Measurements from ENCODE around the gene HK2.
"Not testable (repeated sequence)": the region's sequence is repeated elsewhere in the genome, so short reads cannot be mapped to it uniquely, and the experiment has no call there.

Gene HK2
- long read RNA-seq, full-length matches to known transcripts: 13 of 29 reads
- long read RNA-seq, partial matches to known transcripts: 7 of 29 reads
- long read RNA-seq, other reads (novel, unspliced or antisense): 9 of 29 reads

GRCh38 chr2:74833418-74834233 lies at the start of gene HK2:
Gene HK2 (plus strand): TSS chr2:74834127. CDS start chr2:74834581, 454 bp downstream.
- peak; percentile 82 to 84 for DNase-seq (ENCODE audit: low read depth in 1 of 2, low spot score in 1 of 2)
- peak within 1 kb of the TSS; percentile 71 for H3K4me3 ChIP-seq (replicated peaks; ENCODE audit: insufficient read depth, low read length)
- TF ChIP-seq, protein P1, sequence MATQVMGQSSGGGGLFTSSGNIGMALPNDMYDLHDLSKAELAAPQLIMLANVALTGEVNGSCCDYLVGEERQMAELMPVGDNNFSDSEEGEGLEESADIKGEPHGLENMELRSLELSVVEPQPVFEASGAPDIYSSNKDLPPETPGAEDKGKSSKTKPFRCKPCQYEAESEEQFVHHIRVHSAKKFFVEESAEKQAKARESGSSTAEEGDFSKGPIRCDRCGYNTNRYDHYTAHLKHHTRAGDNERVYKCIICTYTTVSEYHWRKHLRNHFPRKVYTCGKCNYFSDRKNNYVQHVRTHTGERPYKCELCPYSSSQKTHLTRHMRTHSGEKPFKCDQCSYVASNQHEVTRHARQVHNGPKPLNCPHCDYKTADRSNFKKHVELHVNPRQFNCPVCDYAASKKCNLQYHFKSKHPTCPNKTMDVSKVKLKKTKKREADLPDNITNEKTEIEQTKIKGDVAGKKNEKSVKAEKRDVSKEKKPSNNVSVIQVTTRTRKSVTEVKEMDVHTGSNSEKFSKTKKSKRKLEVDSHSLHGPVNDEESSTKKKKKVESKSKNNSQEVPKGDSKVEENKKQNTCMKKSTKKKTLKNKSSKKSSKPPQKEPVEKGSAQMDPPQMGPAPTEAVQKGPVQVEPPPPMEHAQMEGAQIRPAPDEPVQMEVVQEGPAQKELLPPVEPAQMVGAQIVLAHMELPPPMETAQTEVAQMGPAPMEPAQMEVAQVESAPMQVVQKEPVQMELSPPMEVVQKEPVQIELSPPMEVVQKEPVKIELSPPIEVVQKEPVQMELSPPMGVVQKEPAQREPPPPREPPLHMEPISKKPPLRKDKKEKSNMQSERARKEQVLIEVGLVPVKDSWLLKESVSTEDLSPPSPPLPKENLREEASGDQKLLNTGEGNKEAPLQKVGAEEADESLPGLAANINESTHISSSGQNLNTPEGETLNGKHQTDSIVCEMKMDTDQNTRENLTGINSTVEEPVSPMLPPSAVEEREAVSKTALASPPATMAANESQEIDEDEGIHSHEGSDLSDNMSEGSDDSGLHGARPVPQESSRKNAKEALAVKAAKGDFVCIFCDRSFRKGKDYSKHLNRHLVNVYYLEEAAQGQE (IDR thresholded peaks at IDR 0.05; ENCODE audit: insufficient replicate concordance, low read depth): peak; percentile 56
- TF ChIP-seq, protein P2, sequence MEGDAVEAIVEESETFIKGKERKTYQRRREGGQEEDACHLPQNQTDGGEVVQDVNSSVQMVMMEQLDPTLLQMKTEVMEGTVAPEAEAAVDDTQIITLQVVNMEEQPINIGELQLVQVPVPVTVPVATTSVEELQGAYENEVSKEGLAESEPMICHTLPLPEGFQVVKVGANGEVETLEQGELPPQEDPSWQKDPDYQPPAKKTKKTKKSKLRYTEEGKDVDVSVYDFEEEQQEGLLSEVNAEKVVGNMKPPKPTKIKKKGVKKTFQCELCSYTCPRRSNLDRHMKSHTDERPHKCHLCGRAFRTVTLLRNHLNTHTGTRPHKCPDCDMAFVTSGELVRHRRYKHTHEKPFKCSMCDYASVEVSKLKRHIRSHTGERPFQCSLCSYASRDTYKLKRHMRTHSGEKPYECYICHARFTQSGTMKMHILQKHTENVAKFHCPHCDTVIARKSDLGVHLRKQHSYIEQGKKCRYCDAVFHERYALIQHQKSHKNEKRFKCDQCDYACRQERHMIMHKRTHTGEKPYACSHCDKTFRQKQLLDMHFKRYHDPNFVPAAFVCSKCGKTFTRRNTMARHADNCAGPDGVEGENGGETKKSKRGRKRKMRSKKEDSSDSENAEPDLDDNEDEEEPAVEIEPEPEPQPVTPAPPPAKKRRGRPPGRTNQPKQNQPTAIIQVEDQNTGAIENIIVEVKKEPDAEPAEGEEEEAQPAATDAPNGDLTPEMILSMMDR (IDR thresholded peaks at IDR 0.05; ENCODE audit: insufficient read depth, low read length): no peak
- no peaks in the 10 kb centered on the region for H3K27me3 ChIP-seq (ENCODE audit: insufficient read depth, poor library complexity, severe bottlenecking)
- peak within 1 kb of the TSS; percentile 95 for H3K27ac ChIP-seq (replicated peaks)

DNA sequence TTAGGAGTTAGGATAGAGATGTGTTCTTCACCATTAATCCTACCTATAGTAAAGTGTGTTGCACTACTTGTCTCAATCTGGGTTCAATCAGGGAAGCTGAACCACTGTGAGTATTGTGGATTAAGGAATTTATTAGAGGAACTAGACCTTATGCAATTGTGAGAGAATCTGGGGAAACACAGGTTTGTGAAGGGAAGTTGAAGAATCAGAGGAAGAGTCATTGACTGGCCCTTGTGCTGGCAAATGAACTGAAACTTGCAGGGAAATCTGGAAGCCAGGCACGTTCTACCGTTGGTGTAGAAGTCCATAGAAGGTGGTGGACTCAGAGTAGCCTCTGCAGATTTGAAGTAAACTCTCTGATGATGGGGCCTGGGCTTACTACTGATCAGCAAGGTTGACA lies 44.7 kb upstream of the HK2 start:
- Histone ChIP-seq H3K27ac (replicated peaks) (no peak overlapping the region), H3K27me3 (ENCODE audit: insufficient read depth, poor library complexity, severe bottlenecking) (no peaks in the 10 kb centered on the region), H3K4me3 (replicated peaks; ENCODE audit: insufficient read depth, low read length) (no peak overlapping the region)
- TF ChIP-seq, protein P2 (IDR thresholded peaks at IDR 0.05; ENCODE audit: insufficient read depth, low read length): no peak
- peak; percentile 62; the same call in 1 of the 2 replicates for TF ChIP-seq SPI1 (IDR thresholded peaks at IDR 0.05; ENCODE audit: borderline replicate concordance, low read depth)
- peak; percentile 49 to 56 for DNase-seq (ENCODE audit: low read depth in 1 of 2, low spot score in 1 of 2)

GRCh38 chr2:74792282-74792681 lies 41.6 kb upstream of the HK2 start:
- H3K27ac ChIP-seq (replicated peaks): no peak overlapping the region
- H3K4me3 ChIP-seq (replicated peaks; ENCODE audit: insufficient read depth, low read length): no peak overlapping the region
- H3K27me3 ChIP-seq (ENCODE audit: insufficient read depth, poor library complexity, severe bottlenecking): no peaks in the 10 kb centered on the region
- no peak for DNase-seq (ENCODE audit: low read depth in 1 of 2, low spot score in 1 of 2)
- TF ChIP-seq, protein P1 (IDR thresholded peaks at IDR 0.05; ENCODE audit: insufficient replicate concordance, low read depth): no peak
- TF ChIP-seq POLR2AphosphoS5 (IDR thresholded peaks at IDR 0.05; ENCODE audit: low read depth) (no peak), GABPA (IDR thresholded peaks at IDR 0.05; ENCODE audit: low read depth) (no peak), SPI1 (IDR thresholded peaks at IDR 0.05; ENCODE audit: borderline replicate concordance, low read depth) (no peak)
- TF ChIP-seq, protein P2 (IDR thresholded peaks at IDR 0.05; ENCODE audit: insufficient read depth, low read length): no peak

DNA sequence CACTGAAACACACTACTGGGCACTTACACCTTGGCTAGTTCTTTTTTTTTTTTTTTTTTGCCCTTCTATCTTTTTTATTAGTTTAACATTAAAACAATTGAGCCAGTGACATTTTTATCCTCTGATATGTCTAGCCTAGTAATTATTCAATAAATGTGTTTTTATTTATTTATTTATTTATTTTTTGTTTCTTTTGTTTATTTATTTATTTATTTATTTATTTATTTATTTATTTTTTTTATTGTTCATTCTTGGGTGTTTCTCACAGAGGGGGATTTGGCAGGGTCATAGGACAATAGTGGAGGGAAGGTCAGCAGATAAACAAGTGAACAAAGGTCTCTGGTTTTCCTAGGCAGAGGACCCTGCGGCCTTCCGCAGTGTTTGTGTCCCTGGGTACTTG lies 39.0 kb upstream of the HK2 start:
- not testable (repeated sequence) for H3K27me3 ChIP-seq (ENCODE audit: insufficient read depth, poor library complexity, severe bottlenecking); DNase-seq (ENCODE audit: low read depth in 1 of 2, low spot score in 1 of 2); H3K27ac ChIP-seq (replicated peaks); H3K4me3 ChIP-seq (replicated peaks; ENCODE audit: insufficient read depth, low read length)
